SK-N-SH (cell line): Measurements from ENCODE around the gene IMPG2. TPM values are rescaled to one million over a fixed set of nuclear protein-coding genes. Genes with fewer than 3 reads are reported as not detected.
"Not testable (repeated sequence)": the region's sequence is repeated elsewhere in the genome, so short reads cannot be mapped to it uniquely, and the experiment has no call there.

Source experiments
- CTCF ChIA-PET: fragments of 300-600, 350-600 bp; formaldehyde crosslinking; extraction: SDS; loops from one replicate; lab custom pipeline; 2021; lab: Yijun Ruan, JAX
- POLR2A ChIA-PET: fragments of 350-600 bp; sonication (Branson Sonifier 250); formaldehyde crosslinking; extraction: SDS; loops from one replicate; lab custom pipeline; 2020; ENCODE audit warnings: antibody characterized with exemption, inconsistent platforms; lab: Yijun Ruan, JAX
- DNase-seq: peaks from one replicate; pipeline ENCODE4 v3.0.0; 2012
- H2AFZ ChIP-seq: fragments of 200-600 bp; sonication (generic); 2 replicates; pipeline ENCODE4 v1.8.1; 2016; ENCODE audit warnings: antibody characterized with exemption, mild to moderate bottlenecking, low read depth
- H3F3A ChIP-seq: fragments of 200-600 bp; sonication (generic); replicated peaks from 2 replicates; pipeline ENCODE3; 2016; ENCODE audit warnings: antibody characterized with exemption, mild to moderate bottlenecking; ENCODE audit not compliant: insufficient read depth
- H3K27ac ChIP-seq, 2 experiments: fragments of 200-500 bp in 1 of 2; fragments of 200-600 bp in 1 of 2; sonication (Bioruptor generic) in 1 of 2; sonication (generic), shearing (Covaris generic) in 1 of 2; 2 replicates each; pipeline versions ENCODE4 v1.5.1 to v1.6.1; 2014 to 2016; ENCODE audit warnings: low read depth in 2 of 2, inconsistent platforms in 1 of 2, low read length in 1 of 2, mild to moderate bottlenecking in 1 of 2, mixed read lengths in 1 of 2
- H3K27me3 ChIP-seq: fragments of 200-600 bp; sonication (generic), shearing (Covaris generic); 2 replicates; pipeline ENCODE4 v1.6.1; 2016; ENCODE audit warnings: mixed run types; ENCODE audit not compliant: insufficient read depth
- H3K36me3 ChIP-seq, 2 experiments: fragments of 200-500 bp in 1 of 2; fragments of 200-600 bp in 1 of 2; sonication (Bioruptor generic) in 1 of 2; sonication (generic) in 1 of 2; replicated peaks in 1 of 2; 2 replicates each; pipeline versions ENCODE3 to v1.5.1; 2014 to 2016; ENCODE audit warnings: low read length in 1 of 2, mild to moderate bottlenecking in 1 of 2; ENCODE audit not compliant: insufficient read depth in 2 of 2, control insufficient read depth in 1 of 2
- H3K4me1 ChIP-seq, 2 experiments: fragments of 200-500 bp in 1 of 2; fragments of 200-600 bp in 1 of 2; sonication (Bioruptor generic) in 1 of 2; sonication (generic), shearing (Covaris generic) in 1 of 2; 2 replicates each; pipeline versions ENCODE4 v1.5.1 to v1.6.1; 2014 to 2016; ENCODE audit warnings: low read depth in 1 of 2, low read length in 1 of 2, mixed run types in 1 of 2; ENCODE audit not compliant: insufficient read depth in 2 of 2, control insufficient read depth in 1 of 2
- H3K4me2 ChIP-seq: fragments of 200-600 bp; sonication (generic), shearing (Covaris generic); 2 replicates; pipeline ENCODE4 v1.6.1; 2017; ENCODE audit warnings: mixed run types
- H3K4me3 ChIP-seq, 2 experiments: fragments of 200-500 bp in 1 of 2; fragments of 200-600 bp in 1 of 2; sonication (Bioruptor generic) in 1 of 2; sonication (generic), shearing (Covaris generic) in 1 of 2; 2 replicates each; pipeline versions ENCODE4 v1.5.1 to v1.8.1; 2014 to 2016; ENCODE audit warnings: low read depth in 2 of 2, inconsistent platforms in 1 of 2, low read length in 1 of 2, mild to moderate bottlenecking in 1 of 2, mixed read lengths in 1 of 2, moderate library complexity in 1 of 2
- H3K79me2 ChIP-seq: fragments of 200-600 bp; sonication (generic); 2 replicates; pipeline ENCODE4 v1.8.1; 2017; ENCODE audit warnings: mild to moderate bottlenecking; ENCODE audit not compliant: insufficient read depth
- H3K9ac ChIP-seq: fragments of 200-600 bp; sonication (generic); 2 replicates; pipeline ENCODE4 v1.6.1; 2017; ENCODE audit warnings: mixed run types
- H3K9me2 ChIP-seq: fragments of 200-600 bp; sonication (generic); 2 replicates; pipeline ENCODE4 v1.6.1; 2017; ENCODE audit warnings: mixed run types
- H3K9me3 ChIP-seq: fragments of 200-600 bp; sonication (generic); 2 replicates; pipeline ENCODE4 v1.6.1; 2017; ENCODE audit warnings: mixed run types, mild to moderate bottlenecking, moderate library complexity
- H4K20me1 ChIP-seq: fragments of 200-600 bp; sonication (generic); 2 replicates; pipeline ENCODE4 v1.6.1; 2017; ENCODE audit warnings: mild to moderate bottlenecking, mixed run types; ENCODE audit not compliant: insufficient read depth
- MEF2A ChIP-seq: IDR thresholded peaks from 2 replicates; pipeline ENCODE4 v1.4.0; 2012; ENCODE audit warnings: low read depth, borderline replicate concordance
- RFX5 ChIP-seq: IDR thresholded peaks from 2 replicates; pipeline ENCODE4 v1.6.1; 2012; ENCODE audit warnings: mild to moderate bottlenecking, improper control_type of control experiment, low read length
- SIN3A ChIP-seq: IDR thresholded peaks from 2 replicates; pipeline ENCODE4 v1.6.1; 2012; ENCODE audit warnings: low read depth, mild to moderate bottlenecking, low read length, moderate library complexity, borderline replicate concordance
- polyA plus RNA-seq, 3 experiments: library from polyadenylated mRNA; depleted of rRNA; stranded (reverse); fragments of >200 nt; gene quantifications; 2 replicates each; pipeline ENCODE4 v1.2.3, GENCODE V29; 2012
- TF ChIP-seq, protein P1 (sequence below): IDR thresholded peaks from 2 replicates; pipeline ENCODE4; 2012

The IMPG2 gene
- polyA plus RNA-seq, 1 of the 3 experiments (the other 2 are of a cell fraction), result 0.03 TPM

DNA sequence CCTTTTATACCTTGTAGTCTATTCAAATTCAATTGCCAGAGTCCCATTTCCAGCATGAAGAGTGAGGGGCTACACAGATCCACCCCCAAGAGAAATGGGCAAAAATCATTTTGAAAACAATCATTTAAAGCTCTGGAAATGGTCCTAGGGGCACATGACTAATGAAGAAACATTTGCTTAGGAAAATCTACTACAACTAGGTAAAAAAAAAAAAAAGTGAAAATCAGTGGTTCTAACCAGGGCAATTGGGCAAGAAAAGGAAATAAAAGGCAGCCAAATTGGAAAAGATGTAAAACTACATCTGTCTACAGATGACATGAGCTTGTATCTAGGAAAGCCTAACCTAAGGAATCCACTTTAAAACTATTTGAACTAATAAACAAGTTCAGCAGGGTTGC is 9.4 kb downstream of the IMPG2 start:
- no peaks in the 10 kb centered on the region for H3K9me2 ChIP-seq
- H3K4me1 ChIP-seq, result no peaks in the 10 kb centered on the region; a peak in 1 of 4 replicates
- CTCF ChIA-PET, result interaction anchor here (0.8 kb wide), 1 partner anchor 9 kb away, joined by 3 read pairs; no protein-coding TSS in a partner anchor
- no peak overlapping the region for H3K9ac ChIP-seq
- H3K4me2 ChIP-seq, result no peak overlapping the region; the same call in 1 of the 2 replicates
- 0 out of 2 replicates have a peak, but pooled peaks cover 5% of the 10 kb centered on the region for H3K9me3 ChIP-seq
- no peaks in the 10 kb centered on the region for H3K27me3 ChIP-seq
- H4K20me1 ChIP-seq, result no peaks in the 10 kb centered on the region
- no peak overlapping the region for H2AFZ ChIP-seq
- no peaks in the 10 kb centered on the region for H3F3A ChIP-seq
- POLR2A ChIA-PET, result no interaction called here
- peak overlapping the region in 1 of 2 experiments; percentile 62; a peak in 2 of 4 replicates for H3K27ac ChIP-seq
- no peaks in the 10 kb centered on the region for H3K36me3 ChIP-seq
- H3K4me3 ChIP-seq, result no peak overlapping the region
- H3K79me2 ChIP-seq, result no peaks in the 10 kb centered on the region
- no peak for TF ChIP-seq SIN3A
- DNase-seq, result no peak

DNA sequence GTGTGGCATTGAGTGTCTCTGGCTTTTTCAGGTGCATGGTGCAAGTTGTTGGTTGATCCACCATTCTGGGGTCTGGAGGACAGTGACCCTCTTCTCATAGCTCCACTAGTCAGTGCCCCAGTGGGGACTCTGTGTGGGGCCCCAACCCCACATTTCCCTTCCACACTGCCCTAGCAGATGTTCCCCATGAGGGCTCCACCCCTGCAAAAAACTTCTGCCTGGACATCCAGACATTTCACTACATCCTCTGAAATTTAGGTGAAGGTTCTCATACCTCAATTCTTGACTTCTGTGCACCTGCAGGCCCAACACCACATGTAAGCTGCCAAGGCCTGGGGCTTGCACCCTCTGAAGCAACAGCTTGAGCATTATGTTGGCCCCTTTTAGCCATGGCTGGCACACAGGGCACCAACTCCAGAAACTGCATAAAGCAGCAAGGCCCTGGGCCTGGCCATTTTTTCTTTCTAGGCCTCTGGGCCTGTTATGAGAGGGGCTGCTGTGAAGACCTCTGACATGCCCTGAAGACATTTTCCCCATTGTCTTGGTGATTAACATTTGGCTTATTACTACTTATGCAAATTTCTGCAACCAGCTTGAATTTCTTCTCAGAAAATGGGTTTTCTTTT is 12.1 kb downstream of the IMPG2 start:
- H3K9me3 ChIP-seq, H3K9ac ChIP-seq, H3K4me1 ChIP-seq, H2AFZ ChIP-seq, H3K27ac ChIP-seq, CTCF ChIA-PET, POLR2A ChIA-PET, H3K79me2 ChIP-seq, H3K27me3 ChIP-seq, DNase-seq, H4K20me1 ChIP-seq, H3F3A ChIP-seq, H3K9me2 ChIP-seq, H3K36me3 ChIP-seq, H3K4me3 ChIP-seq, H3K4me2 ChIP-seq: not testable (repeated sequence)

DNA sequence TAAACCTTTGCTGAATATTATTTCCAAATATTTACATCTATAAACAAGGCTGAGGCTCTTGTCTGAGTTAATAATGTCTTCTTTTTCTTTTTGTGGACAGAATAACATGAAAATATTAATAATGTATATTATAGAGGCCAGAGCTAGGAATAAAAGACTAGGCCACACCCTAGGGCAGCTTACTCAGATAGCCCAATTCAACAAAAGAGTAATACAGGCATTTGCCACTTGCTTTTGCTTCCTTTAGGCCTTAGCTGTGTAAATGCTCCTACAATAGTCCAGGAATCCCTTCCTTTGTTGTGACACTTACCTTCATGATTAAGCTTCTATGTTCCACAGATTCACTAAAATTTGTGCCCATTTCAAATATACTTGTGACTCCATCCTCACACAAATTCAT is 16.5 kb downstream of the IMPG2 start:
- Histone ChIP-seq H3K4me2 (no peak overlapping the region), H3K4me1 (no peaks in the 10 kb centered on the region), H2AFZ (no peak overlapping the region), H3K9me3 (0 out of 2 replicates have a peak, but pooled peaks cover 5% of the 10 kb centered on the region), H3K36me3 (no peaks in the 10 kb centered on the region), H3K9ac (no peak overlapping the region), H3K79me2 (no peaks in the 10 kb centered on the region), H3K9me2 (no peaks in the 10 kb centered on the region), H3K27ac (no peak overlapping the region), H3F3A (no peaks in the 10 kb centered on the region), H3K27me3 (no peaks in the 10 kb centered on the region), H3K4me3 (no peak overlapping the region), H4K20me1 (no peaks in the 10 kb centered on the region)
- no peak for TF ChIP-seq MEF2A
- TF ChIP-seq RFX5, result no peak
- TF ChIP-seq, protein P1, sequence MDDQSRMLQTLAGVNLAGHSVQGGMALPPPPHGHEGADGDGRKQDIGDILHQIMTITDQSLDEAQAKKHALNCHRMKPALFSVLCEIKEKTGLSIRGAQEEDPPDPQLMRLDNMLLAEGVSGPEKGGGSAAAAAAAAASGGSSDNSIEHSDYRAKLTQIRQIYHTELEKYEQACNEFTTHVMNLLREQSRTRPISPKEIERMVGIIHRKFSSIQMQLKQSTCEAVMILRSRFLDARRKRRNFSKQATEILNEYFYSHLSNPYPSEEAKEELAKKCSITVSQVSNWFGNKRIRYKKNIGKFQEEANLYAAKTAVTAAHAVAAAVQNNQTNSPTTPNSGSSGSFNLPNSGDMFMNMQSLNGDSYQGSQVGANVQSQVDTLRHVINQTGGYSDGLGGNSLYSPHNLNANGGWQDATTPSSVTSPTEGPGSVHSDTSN, result no peak
- ChIA-PET CTCF (interaction anchor here (0.8 kb wide), 1 partner anchor 11 kb away, joined by 3 read pairs; no protein-coding TSS in a partner anchor), POLR2A (no interaction called here)
- DNase-seq, result no peak
